ENCODE results near the gene PNMT. TPM values are rescaled to one million over a fixed set of nuclear protein-coding genes. Genes with fewer than 3 reads are reported as not detected.
"Not testable (repeated sequence)": the region's sequence is repeated elsewhere in the genome, so short reads cannot be mapped to it uniquely, and the experiment has no call there.

Gene PNMT
- total RNA-seq, 1 experiment from 2014 or later = 0.25 TPM

DNA sequence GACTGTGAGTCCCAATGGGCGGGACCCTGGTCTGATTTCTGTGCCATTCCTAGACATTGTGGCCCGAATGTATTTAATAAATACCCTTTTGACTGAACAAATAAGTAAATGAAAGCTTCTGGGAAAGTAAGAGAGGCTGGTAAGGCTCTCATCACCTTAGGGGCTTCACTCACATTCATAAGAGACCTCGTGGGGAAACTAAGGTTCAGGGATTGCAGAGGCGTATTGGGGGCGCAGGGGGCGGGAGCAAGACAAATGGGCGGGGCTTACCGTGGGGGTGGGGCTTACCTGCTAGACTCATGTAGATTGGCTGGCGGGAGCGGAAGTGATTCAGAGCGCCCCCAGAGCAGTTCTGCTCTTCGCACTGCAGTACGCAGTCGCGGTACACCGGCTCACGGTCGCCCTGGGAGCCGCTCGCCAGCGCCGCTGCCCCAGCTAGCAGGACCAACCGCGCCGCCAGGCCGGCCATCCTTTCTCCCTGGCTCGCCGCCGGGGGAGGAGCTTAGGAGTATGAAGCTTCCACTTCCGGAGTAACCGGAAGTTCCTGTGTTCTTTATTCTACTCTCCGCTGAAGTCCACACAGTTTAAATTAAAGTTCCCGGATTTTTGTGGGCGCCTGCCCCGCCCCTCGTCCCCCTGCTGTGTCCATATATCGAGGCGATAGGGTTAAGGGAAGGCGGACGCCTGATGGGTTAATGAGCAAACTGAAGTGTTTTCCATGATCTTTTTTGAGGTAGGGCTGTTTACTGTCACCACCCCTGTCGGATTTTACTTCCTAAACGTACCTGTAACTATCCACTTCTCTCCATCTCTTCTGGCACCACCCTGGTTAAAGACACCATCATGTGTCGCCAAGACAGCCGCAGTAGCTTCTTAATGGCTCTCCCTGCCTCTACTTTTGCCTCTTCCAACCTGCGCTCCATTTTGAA, 19.6 kb downstream of the PNMT start, which contains the start of gene PGAP3:
Gene PGAP3, minus strand, starts transcription at position 512 of the 929 bp plus-strand sequence. Its CDS starts 43 bp downstream, at position 469.
- peak; percentile 92 for DNase-seq (ENCODE audit: low spot score)

DNA sequence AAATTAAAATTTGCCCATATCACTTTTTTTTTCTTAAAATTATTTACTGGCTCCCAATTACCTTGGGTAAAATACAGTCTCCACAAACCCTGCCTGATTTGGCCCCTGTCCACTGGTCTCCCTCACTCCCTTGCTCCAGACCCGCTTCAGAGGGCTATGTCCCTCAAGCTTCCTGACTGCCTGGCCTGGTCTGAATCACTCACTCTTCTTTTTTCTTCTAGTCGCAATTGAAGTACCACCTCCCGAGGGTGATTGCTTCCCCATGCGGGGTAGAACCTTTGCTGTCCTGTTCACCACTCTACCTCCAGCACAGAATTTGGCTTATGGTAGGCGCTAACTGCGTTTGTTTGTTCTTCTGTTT, 20.2 kb downstream of the PNMT start:
- DNase-seq (ENCODE audit: low spot score) = no peak

DNA sequence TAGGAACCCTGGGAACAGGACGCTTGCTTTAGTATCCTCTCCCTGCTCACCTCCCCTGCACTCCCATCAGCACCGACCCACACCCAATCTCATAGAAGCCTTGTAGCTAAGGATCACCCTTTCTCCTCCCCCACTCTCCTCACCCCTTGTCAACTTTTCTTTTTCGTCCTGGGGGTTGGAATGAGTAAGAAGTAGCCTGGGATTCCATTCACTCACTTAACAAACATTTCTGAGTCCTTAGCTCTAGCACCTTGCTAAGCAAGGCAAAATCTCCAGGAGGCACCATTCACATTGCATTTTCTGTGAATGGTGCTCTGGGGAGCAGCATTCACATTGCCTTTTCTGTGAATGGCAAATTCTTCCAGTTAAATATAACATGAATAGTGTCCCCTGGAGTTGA, 20.7 kb downstream of the PNMT start:
- DNase-seq (ENCODE audit: low spot score) = no peak

DNA sequence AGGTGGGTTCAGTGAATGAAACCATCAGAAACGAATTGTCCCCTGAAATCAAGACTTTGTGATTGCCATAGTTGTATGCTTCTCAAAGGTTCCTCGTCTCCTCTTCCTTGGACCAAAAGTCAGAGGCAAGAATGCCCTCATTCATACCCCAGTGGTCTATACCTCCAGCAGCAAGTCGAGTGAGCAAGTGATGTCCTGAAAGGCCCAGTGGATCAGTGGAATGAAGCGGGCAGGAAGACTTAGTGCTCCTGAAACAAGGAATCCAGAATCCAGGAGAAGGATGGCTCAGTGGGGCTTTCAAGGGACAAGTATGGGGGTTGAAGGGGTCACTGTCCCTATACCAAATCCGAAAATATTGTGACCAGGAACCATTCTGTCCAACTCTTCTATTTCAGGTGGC, 26.3 kb downstream of the PNMT start:
- no peak for DNase-seq (ENCODE audit: low spot score)

DNA sequence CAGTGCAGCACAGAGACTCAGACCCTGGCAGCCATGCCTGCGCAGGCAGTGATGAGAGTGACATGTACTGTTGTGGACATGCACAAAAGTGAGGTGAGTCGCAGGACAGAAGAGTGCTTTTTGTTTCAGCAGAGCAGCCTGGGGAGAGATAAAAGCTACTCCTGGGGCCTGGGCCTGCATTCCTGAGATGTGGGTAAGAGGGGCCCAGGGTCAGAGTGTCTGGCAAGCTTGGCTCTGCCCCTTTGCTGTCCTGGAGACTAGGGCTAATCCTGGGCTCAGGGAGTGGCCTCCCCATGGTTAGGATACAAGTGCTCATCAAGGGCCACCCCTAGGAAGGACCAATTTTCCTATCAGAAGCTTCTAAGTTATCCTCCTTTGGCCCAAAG, 26.8 kb downstream of the PNMT start:
- DNase-seq (ENCODE audit: low spot score) = no peak

GRCh38 chr17:39696731-39697130, 28.5 kb downstream of the PNMT start:
- DNase-seq (ENCODE audit: low spot score) = no peak

DNA sequence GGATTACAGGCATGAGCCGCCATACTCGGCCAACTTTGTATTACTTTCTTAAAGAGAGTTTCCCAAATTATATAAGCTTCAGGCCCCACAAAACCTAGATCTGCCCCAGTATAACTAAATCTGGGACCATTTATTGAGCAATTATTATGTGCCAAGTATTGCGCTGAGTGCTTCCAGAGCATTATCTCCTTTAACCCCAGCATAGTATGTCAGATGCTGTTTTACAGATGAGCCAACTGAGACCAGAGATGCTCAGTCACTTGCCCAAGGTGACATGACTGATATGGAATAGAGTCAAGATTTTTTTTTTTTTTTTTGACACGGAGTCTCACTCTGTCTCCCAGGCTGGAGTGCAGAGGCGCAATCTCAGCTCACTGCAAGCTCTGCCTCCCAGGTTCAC, 29.7 kb downstream of the PNMT start:
- no peak for DNase-seq (ENCODE audit: low spot score)

- not testable (repeated sequence) for DNase-seq (ENCODE audit: low spot score)
These were observed 31.0 kb downstream of the PNMT start for GRCh38 chr17:39699157-39699817.

- peak; percentile 79 for DNase-seq (ENCODE audit: low spot score)
These were observed 31.5 kb downstream of the PNMT start, which contains the start of gene ERBB2 for GRCh38 chr17:39699818-39700147. Gene ERBB2, plus strand, starts transcription at chr17:39700064. Its CDS starts 175 bp downstream, at chr17:39700239.

DNA sequence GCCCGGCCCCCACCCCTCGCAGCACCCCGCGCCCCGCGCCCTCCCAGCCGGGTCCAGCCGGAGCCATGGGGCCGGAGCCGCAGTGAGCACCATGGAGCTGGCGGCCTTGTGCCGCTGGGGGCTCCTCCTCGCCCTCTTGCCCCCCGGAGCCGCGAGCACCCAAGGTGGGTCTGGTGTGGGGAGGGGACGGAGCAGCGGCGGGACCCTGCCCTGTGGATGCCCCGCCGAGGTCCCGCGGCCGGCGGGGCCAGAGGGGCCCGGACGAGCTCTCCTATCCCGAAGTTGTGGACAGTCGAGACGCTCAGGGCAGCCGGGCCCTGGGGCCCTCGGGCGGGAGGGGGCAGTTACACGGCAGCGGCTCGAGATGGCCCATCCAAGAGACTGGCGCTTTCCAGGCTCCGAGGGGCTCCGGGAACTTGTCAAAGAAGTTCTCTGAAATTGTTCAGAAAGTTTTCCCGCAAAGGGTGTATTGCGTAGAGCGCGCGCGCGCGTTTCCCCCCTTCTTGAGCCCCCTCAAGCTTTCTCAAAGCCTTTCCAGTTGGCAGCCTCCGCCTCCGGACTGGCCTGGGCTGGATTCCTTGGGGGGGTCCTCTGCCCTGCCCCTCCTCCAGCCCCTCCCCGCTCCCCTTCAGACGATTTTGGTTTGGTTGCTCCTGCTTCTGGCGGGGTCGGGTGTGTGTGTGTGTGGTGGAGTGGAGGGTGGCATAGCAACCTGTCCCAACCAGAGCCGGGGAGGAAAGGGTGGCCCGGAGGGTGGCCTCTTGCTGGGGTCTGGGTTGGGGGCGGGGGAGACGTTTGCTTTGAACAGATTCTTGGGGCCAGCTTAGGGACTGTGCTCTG, 32.1 kb downstream of the PNMT start:
- DNase-seq (ENCODE audit: low spot score) = peak; percentile 27

- DNase-seq (ENCODE audit: low spot score) = peak; percentile 54
These were observed 32.9 kb downstream of the PNMT start for GRCh38 chr17:39701012-39701783.

DNA sequence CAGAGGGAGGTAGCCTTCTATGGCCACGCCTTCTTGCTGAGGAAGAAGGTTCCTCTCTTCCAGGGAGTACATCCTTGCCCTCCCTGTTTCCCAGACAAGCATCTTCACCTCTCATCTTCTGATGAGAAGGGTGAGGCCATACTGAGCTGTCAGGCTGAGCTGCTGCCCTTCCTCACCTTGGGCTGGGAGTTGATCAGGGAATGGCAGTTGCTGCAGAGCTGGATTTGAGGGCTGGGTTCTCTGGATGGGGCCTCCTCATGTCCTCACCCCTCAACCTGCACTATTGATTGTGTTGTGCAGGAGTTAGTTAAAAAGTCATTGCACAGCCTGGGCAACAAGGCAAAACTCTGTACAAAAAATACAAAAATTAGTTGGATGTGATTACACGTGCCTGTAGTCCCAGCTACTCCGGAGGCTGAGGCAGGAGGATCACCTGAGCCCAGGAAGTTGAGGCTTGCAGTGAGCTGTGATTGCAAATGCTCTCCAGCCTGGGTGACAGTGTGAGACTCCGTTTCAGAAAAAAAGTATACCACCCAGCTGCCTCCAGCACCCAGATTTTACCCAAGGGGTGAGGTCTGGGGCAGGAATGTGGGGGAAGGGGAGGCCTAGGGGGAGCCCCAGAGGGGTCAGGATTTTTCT, 33.6 kb downstream of the PNMT start:
- DNase-seq (ENCODE audit: low spot score) = no peak

DNA sequence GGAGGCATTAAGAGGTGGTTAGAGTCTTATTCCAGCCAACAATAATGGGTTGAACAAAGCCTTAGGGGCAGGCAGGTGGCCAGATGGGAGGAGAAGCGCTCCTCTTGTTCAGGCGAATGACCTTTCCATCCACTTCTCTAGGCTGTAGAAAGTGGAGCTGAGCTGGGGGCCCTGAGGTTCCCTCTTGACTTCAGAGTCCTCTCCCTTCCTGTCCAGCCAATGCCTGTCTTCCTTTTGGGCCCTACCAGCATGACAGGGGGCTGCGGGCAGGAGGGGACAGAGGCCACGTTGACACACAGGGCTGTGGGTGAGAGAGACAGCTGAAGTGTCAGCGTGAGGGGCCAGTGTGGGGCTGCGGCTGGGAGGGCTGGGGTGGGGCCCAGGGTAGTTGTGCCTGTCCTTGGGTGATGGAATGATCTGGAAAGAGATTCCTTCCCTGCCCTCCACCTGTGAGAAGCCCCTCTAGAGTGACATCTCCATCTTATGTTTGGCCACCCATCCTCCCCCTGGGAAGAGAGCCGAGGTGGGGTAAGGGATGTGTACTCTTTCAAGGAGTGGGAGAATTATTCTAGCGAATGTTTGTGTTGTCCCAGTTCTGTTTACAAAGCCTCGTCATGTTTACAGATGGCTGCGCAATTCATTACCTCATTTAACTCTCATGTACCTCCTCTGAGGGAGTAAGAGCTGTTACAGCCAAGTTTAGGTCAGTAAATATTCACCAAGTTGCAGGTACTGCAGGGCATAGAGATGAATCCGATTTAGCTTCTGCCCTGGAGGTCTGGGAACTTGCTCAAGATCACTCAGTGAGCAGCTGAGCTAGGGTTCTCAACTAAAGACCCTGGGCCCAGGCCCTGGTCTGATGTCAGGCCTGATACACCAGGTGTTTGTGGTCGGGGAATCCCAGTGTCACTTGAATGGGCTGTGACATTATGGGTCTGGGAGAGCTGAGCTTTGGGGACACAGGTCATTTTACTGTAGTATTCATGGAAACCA, 34.9 kb downstream of the PNMT start:
- no peak for DNase-seq (ENCODE audit: low spot score)

- DNase-seq (ENCODE audit: low spot score) = no peak
These were observed 35.7 kb downstream of the PNMT start for GRCh38 chr17:39703913-39704312.

- DNase-seq (ENCODE audit: low spot score) = peak; percentile 36
These were observed 36.7 kb downstream of the PNMT start for GRCh38 chr17:39704821-39705551.

GRCh38 chr17:39705786-39706348, 37.6 kb downstream of the PNMT start:
- peak; percentile 95 for DNase-seq (ENCODE audit: low spot score)

- DNase-seq (ENCODE audit: low spot score) = peak; percentile 26
These were observed 38.1 kb downstream of the PNMT start for GRCh38 chr17:39706383-39706782.

- DNase-seq (ENCODE audit: low spot score) = peak; percentile 77
These were observed 38.7 kb downstream of the PNMT start for GRCh38 chr17:39706921-39707337.
